Duodenal mucosa (tissue), 2 donors: ENCODE data around the gene CDC14B.

Experiments
- H3K27ac ChIP-seq: one replicate; pipeline ENCODE4 v1.7.0; 2013; ENCODE audit warnings: low read depth, low read length
- H3K27me3 ChIP-seq, 2 donors: one replicate each; pipeline ENCODE4 v1.7.0; 2013; ENCODE audit warnings: low read length in 2 of 2, control low read depth in 1 of 2; ENCODE audit not compliant: insufficient read depth in 2 of 2, control insufficient read depth in 1 of 2
- H3K36me3 ChIP-seq, 2 donors: one replicate each; pipeline ENCODE4 v1.7.0; 2013; ENCODE audit warnings: low read length in 2 of 2, control low read depth in 1 of 2; ENCODE audit not compliant: insufficient read depth in 2 of 2, control insufficient read depth in 1 of 2
- H3K4me1 ChIP-seq, 2 donors: one replicate each; pipeline ENCODE4 v1.7.0; 2013; ENCODE audit warnings: low read length in 2 of 2, control low read depth in 1 of 2; ENCODE audit not compliant: insufficient read depth in 2 of 2, control insufficient read depth in 1 of 2
- H3K4me3 ChIP-seq, 2 donors: one replicate each; pipeline ENCODE4 v1.7.0; 2013; ENCODE audit warnings: low read length in 2 of 2, low read depth in 1 of 2
- H3K9ac ChIP-seq, 2 donors: one replicate each; pipeline ENCODE4 v1.7.0; 2013; ENCODE audit warnings: low read length in 2 of 2, low read depth in 1 of 2
- H3K9me3 ChIP-seq, 2 donors: one replicate each; pipeline ENCODE4 v1.7.0; 2013; ENCODE audit warnings: low read length in 2 of 2, control low read depth in 1 of 2; ENCODE audit not compliant: control insufficient read depth in 1 of 2

CDC14B gene

DNA sequence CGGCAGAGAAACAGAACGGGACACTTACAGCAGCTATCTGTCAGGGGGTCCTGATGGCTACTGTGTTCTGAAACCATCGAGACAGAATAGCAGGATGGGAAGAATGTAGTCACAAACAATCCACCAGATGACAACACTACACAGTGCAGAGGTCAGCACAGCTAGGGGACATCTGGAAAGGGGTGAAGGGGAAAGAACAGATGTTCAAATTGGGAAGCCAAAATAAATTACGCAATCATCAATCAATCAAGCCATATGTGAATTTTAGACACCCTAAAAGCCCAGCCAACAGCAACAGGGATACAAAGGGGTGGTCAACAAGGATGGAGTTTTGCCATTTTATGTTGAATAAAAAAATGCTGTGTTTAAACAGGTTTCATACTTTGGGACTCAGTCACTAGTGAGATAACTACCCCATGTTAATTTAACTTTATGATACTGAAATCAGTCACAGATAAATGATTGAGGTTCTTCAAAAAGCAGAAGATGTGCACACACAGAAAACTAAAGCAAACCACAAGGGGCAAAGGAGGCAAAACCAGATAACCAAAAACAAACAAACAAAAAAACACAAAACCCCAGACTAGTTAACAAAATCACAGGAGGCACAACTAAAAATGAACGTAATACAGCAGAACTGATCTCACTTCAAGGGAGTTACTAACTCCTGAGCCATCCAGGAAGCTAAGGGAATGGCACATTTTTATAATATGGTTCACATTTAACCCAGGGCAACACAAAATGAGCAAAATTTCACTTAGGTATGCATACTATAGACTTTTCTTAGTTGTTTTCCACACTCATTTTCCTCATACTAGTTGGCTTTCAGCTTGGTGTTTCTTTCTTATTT, 103.8 kb downstream of the CDC14B start:
- Histone ChIP-seq H3K36me3 (peaks cover 5 to 15% of the 10 kb centered on the region in 2 donors), H3K4me3 (no peak overlapping the region), H3K4me1 (peaks cover 0 to 3% of the 10 kb centered on the region in 2 donors), H3K9ac (no peak overlapping the region), H3K27ac (no peak overlapping the region), H3K27me3 (no peaks in the 10 kb centered on the region), H3K9me3 (no peaks in the 10 kb centered on the region)

DNA sequence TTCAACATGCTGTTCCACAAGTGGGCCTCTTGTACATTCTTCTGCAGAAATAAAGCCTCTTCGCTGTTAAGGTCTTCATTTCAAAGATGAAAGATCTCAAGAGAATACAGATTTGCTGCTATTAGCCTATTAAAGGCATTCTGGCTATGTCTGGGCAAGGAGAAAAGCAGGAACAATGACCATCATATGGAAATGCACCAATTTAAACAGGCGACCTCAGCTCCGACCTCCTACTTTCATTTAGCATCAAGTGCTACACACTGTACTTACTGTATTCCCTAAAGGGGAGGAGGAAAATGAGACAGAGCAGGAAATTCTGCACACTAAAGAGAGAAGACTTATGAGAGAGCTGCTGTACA, 104.9 kb downstream of the CDC14B start:
- H3K9me3 ChIP-seq: no peaks in the 10 kb centered on the region
- no peak overlapping the region for H3K4me3 ChIP-seq
- H3K9ac ChIP-seq: no peak overlapping the region
- H3K4me1 ChIP-seq: peaks cover 0 to 3% of the 10 kb centered on the region in 2 donors
- no peaks in the 10 kb centered on the region for H3K27me3 ChIP-seq
- peaks cover 5 to 11% of the 10 kb centered on the region in 2 donors for H3K36me3 ChIP-seq
- no peak overlapping the region for H3K27ac ChIP-seq

GRCh38 chr9:96514108-96514799, 105.4 kb downstream of the CDC14B start:
- no peak overlapping the region for H3K4me3 ChIP-seq
- no peak overlapping the region for H3K9ac ChIP-seq
- no peaks in the 10 kb centered on the region for H3K9me3 ChIP-seq
- peaks cover 5 to 11% of the 10 kb centered on the region in 2 donors for H3K36me3 ChIP-seq
- no peak overlapping the region for H3K27ac ChIP-seq
- H3K27me3 ChIP-seq: no peaks in the 10 kb centered on the region
- H3K4me1 ChIP-seq: peaks cover 0 to 3% of the 10 kb centered on the region in 2 donors

GRCh38 chr9:96513622-96514021, 106.0 kb downstream of the CDC14B start:
- Histone ChIP-seq H3K36me3 (peaks cover 5 to 14% of the 10 kb centered on the region in 2 donors), H3K4me3 (no peak overlapping the region), H3K4me1 (peaks cover 0 to 3% of the 10 kb centered on the region in 2 donors), H3K27ac (no peak overlapping the region), H3K9me3 (no peaks in the 10 kb centered on the region), H3K27me3 (no peaks in the 10 kb centered on the region), H3K9ac (no peak overlapping the region)

DNA sequence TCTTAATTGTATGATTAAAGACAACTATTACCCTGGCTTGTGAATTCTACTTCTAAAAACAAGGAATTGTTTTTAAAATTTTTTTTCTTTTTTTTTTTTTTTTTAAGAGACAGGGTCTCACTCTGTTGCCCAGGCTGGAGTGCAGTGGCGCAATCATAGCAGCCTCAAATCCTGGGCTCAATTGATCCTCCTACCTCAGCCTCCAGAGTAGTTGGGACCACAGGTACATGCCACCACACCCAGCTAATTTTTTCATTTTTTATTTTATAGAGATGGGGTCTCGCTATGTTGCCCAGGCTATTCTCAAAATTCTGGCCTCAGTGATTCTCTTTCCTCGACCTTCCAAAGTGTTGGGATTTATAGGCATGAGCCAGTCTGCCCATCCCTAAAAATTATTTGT, 107.4 kb downstream of the CDC14B start:
- no peaks in the 10 kb centered on the region for H3K9me3 ChIP-seq
- H3K27me3 ChIP-seq: no peaks in the 10 kb centered on the region
- no peak overlapping the region for H3K27ac ChIP-seq
- H3K9ac ChIP-seq: no peak overlapping the region
- H3K4me3 ChIP-seq: no peak overlapping the region
- peaks cover 0 to 3% of the 10 kb centered on the region in 2 donors for H3K4me1 ChIP-seq
- peaks cover 5 to 14% of the 10 kb centered on the region in 2 donors for H3K36me3 ChIP-seq

GRCh38 chr9:96510258-96510657, 109.4 kb downstream of the CDC14B start:
- H3K27ac ChIP-seq: no peak overlapping the region
- H3K4me1 ChIP-seq: no peaks in the 10 kb centered on the region
- peaks cover 5 to 17% of the 10 kb centered on the region in 2 donors for H3K36me3 ChIP-seq
- H3K9me3 ChIP-seq: no peaks in the 10 kb centered on the region
- no peak overlapping the region for H3K9ac ChIP-seq
- no peaks in the 10 kb centered on the region for H3K27me3 ChIP-seq
- no peak overlapping the region for H3K4me3 ChIP-seq

- no peaks in the 10 kb centered on the region for H3K27me3 ChIP-seq
- no peak overlapping the region for H3K9ac ChIP-seq
- H3K27ac ChIP-seq: no peak overlapping the region
- no peaks in the 10 kb centered on the region for H3K9me3 ChIP-seq
- H3K4me1 ChIP-seq: no peaks in the 10 kb centered on the region
- peaks cover 5 to 17% of the 10 kb centered on the region in 2 donors for H3K36me3 ChIP-seq
- no peak overlapping the region for H3K4me3 ChIP-seq
Observed at GRCh38 chr9:96509848-96510247, 109.8 kb downstream of the CDC14B start.

DNA sequence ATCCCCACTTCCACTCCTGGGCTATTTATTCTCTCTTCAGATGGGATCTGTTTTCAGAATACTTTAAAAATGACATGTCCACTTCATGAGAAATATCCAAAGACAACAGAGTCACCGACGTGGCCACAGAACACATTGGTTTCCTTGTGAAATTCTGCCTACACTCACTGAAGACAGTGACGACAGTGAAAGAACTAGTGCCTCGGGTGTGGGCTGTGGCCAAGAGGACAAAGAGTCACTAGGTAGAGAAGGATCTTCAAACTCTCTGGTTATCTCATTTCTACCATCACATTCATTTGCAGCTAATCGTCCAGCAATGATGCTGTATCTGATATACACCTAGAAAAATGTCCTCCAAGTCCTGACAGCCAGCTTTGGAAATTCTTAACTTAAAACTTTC, 110.6 kb downstream of the CDC14B start:
- Histone ChIP-seq H3K27me3 (no peaks in the 10 kb centered on the region), H3K4me3 (no peak overlapping the region), H3K9ac (no peak overlapping the region), H3K9me3 (no peaks in the 10 kb centered on the region), H3K4me1 (no peaks in the 10 kb centered on the region), H3K36me3 (peaks cover under 1 to 14% of the 10 kb centered on the region in 2 donors), H3K27ac (no peak overlapping the region)

- H3K27me3 ChIP-seq: no peaks in the 10 kb centered on the region
- no peaks in the 10 kb centered on the region for H3K9me3 ChIP-seq
- H3K4me1 ChIP-seq: no peaks in the 10 kb centered on the region
- H3K36me3 ChIP-seq: peaks cover 0 to 9% of the 10 kb centered on the region in 2 donors
- no peak overlapping the region for H3K27ac ChIP-seq
- no peak overlapping the region for H3K4me3 ChIP-seq
- no peak overlapping the region for H3K9ac ChIP-seq
Observed at GRCh38 chr9:96508227-96508940, 111.3 kb downstream of the CDC14B start.
